Amniotic stem cell (primary cell): ENCODE measurements around the gene AHCYL2.
A peak's percentile ranks its signal among the peaks of the same experiment; 100 is the strongest.

ENCODE experiments used
- DNase-seq: peaks from one replicate; lab custom pipeline; 2025; lab: John Stamatoyannopoulos, UW

AHCYL2 gene

GRCh38 chr7:129224251-129225205, at the start of gene AHCYL2:
Gene AHCYL2 (plus strand): TSS chr7:129225030.
- DNase-seq, result peak; percentile 96

- no peak for DNase-seq
Observed at GRCh38 chr7:129176916-129177710, 47.7 kb upstream of the AHCYL2 start.

- no peak for DNase-seq
Observed at GRCh38 chr7:129184981-129185670, 39.7 kb upstream of the AHCYL2 start.

DNA sequence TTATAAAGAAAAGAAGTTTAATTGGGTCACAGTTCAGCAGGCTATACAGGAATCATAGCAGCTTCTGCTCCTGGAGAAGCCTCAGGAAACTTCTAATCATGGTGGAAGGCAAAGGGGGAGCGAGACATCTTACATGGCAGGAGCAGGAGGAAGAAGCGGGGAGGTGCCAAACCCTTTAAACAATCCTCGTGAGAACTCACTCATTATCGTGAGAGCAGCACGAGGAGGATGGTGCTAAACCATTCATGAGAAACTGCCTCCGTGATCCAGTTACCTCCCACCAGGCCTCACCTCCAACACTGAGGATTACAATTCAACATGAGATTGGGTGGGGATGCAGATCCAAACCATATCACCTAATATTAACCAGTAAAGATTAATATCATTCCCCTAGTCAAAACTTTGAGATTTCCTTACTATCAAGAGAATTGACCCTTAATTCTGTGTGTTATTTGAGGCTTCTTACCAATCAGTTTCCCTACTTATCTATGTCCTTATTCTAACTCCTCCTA, 38.0 kb upstream of the AHCYL2 start:
- DNase-seq, result no peak

- DNase-seq, result no peak
Observed at GRCh38 chr7:129187681-129188371, 37.0 kb upstream of the AHCYL2 start.

DNA sequence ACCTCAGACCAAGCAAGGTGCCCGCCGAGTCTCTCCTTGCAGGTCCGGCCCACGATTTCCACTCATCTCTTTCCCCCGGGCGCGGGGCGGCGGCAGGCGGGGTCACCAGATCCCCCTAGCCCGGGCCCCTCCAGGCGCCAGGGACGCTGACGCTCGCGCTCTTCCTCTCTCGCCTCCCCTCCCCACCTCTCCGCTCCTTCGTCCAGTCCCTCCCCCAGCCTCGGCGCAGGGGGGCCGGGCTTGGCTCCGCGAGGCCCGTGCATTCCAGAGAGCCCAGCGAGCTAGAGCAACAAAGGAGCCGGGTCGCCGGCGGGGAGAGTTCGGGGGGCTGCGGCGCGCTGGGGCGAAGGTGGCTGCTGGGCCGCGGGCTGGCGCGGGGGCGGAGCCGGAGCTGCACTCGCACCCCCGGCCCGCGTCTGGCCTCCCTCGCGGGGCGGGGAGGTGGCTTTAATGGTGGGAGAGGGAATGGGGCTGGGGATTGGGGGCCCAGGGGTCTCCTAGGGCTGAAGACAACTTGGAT, 36.4 kb upstream of the AHCYL2 start, which contains the start of gene SMO:
SMO (plus strand) TSS at position 262 of the 520 bp plus-strand sequence. CDS start 519 bp downstream, outside the sequence.
- no peak for DNase-seq

- no peak for DNase-seq
Observed at GRCh38 chr7:129188892-129189660, 35.8 kb upstream of the AHCYL2 start.

DNA sequence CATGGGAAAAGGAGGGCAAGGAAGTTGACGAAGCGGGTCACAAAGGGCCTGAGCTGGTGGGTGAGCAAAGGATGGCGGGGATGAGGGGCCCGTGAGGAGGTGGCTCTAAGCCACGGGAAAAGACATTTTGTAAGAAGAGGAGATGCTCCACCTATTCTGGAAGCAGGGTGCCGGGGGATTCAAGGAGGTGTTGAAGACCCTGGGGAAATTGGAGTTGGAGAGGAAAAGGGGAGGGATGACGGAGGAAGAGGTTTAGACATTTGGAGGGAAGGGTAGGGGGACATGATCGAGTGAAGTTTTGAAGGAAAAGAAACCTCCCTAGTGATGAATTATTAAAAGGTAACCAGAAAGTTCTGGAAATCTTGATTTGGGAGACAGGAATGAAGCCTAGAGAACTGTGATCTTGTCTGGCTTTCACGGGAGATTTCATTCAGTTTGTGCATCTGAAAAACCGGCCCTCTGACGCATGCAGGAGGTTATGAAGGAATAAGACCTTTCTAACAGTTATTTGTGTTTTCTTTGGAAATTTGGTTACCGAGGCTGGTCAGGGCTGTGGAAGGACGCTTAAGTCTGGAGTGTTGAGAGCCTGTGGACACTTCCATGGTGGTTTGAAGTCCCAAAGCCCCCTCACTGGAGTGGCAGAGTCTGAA, 35.0 kb upstream of the AHCYL2 start:
- no peak for DNase-seq

DNA sequence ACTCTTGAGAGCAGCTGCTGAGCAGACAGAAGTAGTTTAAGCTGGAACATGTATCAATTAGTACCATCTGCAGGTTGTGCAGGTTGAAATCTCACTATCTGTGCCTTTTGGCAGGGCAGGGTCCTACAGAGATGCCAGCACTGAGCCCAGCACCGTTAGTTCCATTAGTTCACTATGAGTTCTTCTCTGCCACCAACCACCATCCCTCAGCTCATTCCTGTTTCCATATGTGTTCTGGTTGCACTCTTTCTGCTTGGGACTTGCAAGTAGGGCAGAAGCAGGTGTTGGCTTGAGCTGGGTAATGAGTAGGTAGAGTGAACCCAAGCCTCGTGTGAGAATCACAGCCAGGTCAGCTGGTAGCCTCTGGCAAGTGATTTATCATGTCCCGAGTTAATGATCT, 33.6 kb upstream of the AHCYL2 start:
- no peak for DNase-seq

- DNase-seq, result no peak
Observed at GRCh38 chr7:129193892-129194291, 30.9 kb upstream of the AHCYL2 start.

DNA sequence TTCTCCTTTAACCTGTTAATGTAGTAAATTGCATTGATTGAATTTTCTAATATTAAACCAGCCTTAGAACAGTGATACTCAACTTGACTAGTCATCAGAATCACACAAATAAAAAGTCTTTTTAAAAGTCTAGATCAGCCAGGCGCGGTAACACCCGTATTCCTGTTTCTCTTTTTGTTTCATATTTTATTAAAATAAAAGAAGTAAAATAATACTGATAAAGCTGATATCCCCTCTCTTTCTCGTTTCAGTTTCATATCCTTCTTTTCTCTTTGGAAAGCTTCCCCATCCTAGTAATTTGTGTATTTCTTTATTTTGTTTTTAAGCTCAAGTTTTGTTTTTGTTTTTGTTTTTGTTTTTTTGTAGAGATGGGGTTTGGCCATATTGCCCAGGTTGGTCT, 27.1 kb upstream of the AHCYL2 start:
- DNase-seq, result no peak

GRCh38 chr7:129199406-129199805, 25.4 kb upstream of the AHCYL2 start:
- DNase-seq, result no peak

DNA sequence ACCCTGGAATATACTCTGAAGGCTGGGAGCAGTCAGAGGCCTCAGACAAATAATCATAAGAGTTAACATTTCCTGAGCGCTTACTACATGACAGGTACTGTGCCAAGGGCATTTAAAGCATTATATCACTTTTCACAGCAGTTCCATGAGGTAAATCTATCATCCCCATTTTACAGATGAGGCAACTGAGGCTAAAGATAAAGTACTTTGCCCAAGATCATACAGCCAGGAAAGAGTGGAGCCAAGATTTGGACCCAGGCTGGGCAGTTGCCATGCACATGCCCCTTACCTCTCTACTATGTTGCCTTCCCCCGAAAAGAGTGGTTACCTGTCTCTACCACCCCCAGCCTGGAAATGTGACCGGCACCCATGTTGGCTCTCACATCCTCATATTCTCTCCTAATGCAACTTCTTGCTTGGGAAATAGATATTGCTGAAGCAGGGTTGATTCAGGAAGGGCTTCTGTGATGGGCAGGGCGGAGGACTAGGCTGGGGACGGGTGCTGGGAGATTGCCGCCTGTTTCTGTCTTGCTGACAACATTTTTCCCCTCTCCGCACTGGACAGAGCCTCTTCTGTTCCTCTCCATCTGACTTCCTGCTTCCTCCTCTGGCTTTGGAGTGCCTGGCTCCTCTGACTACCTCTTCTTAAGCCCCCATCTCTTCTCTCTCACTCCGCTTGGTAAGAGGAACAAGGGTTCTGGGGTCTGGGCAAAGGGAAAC, 22.6 kb upstream of the AHCYL2 start:
- no peak for DNase-seq

- DNase-seq, result no peak
Observed at GRCh38 chr7:129203050-129203741, 21.6 kb upstream of the AHCYL2 start.

DNA sequence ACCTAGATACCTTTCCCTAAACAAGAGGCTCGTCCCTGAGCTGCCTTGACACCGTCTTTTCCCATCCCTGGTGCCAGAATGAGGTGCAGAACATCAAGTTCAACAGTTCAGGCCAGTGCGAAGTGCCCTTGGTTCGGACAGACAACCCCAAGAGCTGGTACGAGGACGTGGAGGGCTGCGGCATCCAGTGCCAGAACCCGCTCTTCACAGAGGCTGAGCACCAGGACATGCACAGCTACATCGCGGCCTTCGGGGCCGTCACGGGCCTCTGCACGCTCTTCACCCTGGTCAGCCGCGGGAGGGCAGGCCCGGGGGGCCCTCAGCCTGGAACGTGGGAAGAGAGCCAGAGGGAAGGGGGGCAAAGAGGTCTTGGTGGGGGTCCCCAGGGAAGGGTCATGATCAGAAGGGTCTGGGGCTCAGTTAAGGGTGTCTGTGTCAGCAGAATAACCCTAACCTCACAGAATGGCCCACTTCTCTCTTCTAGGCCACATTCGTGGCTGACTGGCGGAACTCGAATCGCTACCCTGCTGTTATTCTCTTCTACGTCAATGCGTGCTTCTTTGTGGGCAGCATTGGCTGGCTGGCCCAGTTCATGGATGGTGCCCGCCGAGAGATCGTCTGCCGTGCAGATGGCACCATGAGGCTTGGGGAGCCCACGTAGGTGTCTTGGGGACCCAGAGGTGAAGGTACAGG, 19.6 kb upstream of the AHCYL2 start:
- no peak for DNase-seq

GRCh38 chr7:129205987-129206785, 18.6 kb upstream of the AHCYL2 start:
- DNase-seq, result no peak

GRCh38 chr7:129208667-129209066, 16.2 kb upstream of the AHCYL2 start:
- no peak for DNase-seq
